Muscle layer of colon (tissue), 2 donors: ENCODE data around the gene ANKRD29.
"Not testable (repeated sequence)": the region's sequence is repeated elsewhere in the genome, so short reads cannot be mapped to it uniquely, and the experiment has no call there.

ENCODE experiments used
- H3K27ac ChIP-seq: one replicate; pipeline ENCODE4 v1.7.0; 2013; ENCODE audit warnings: low read depth, mild to moderate bottlenecking, low read length, moderate library complexity
- H3K27me3 ChIP-seq, 2 donors: one replicate each; pipeline ENCODE4 v1.7.0; 2013; ENCODE audit warnings: low read length in 2 of 2, mild to moderate bottlenecking in 2 of 2; ENCODE audit not compliant: insufficient read depth in 2 of 2, control insufficient read depth in 1 of 2
- H3K36me3 ChIP-seq: one replicate; pipeline ENCODE4 v1.7.0; 2013; ENCODE audit warnings: mild to moderate bottlenecking, low read length; ENCODE audit not compliant: insufficient read depth
- H3K4me1 ChIP-seq: one replicate; pipeline ENCODE4 v1.7.0; 2013; ENCODE audit warnings: mild to moderate bottlenecking, low read length; ENCODE audit not compliant: insufficient read depth
- H3K4me3 ChIP-seq, 2 donors: one replicate each; pipeline ENCODE4 v1.7.0; 2013; ENCODE audit warnings: low read length in 2 of 2, low read depth in 1 of 2, mild to moderate bottlenecking in 1 of 2, moderate library complexity in 1 of 2
- H3K9ac ChIP-seq: one replicate; pipeline ENCODE4 v1.7.0; 2013; ENCODE audit warnings: low read length
- H3K9me3 ChIP-seq: one replicate; pipeline ENCODE4 v1.7.0; 2013; ENCODE audit warnings: mild to moderate bottlenecking, low read length
- donor health status: abdominal sarcoma.
- donor health status: Adenocarcinoma of cecum.

The ANKRD29 gene

DNA sequence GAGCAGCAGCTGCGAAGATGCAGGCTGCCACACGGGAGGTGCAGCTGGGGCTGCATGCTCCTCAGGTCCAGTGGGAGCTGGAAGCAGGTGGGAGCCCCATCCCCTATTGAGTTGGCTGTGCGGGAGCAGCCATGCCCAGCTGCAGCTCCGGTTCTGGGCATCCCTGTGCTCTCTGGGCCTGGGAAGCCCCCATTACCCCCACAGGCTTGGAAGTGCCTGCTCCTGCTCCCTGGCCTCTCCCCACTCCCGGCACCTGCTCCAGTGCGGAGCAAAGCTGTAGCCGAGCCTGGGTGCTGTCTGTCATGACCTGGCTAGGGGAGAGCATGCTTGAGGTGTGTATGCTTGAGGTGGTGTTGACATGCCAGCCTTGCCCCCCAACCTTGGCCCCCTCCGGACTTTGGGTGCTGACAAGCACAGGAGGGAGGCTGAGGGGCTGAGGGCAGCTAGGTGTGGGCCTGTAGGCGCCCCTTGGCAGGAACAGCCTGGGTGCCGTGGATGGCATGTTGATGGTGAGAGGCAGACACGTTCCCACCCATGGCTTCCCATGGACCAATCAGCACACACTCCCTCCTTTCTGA lies 21.5 kb downstream of the ANKRD29 start:
- Histone ChIP-seq H3K4me1 (no peaks in the 10 kb centered on the region), H3K27ac (no peak overlapping the region), H3K4me3 (no peak overlapping the region), H3K9me3 (no peaks in the 10 kb centered on the region), H3K36me3 (no peaks in the 10 kb centered on the region), H3K9ac (no peak overlapping the region), H3K27me3 (no peaks in the 10 kb centered on the region)

DNA sequence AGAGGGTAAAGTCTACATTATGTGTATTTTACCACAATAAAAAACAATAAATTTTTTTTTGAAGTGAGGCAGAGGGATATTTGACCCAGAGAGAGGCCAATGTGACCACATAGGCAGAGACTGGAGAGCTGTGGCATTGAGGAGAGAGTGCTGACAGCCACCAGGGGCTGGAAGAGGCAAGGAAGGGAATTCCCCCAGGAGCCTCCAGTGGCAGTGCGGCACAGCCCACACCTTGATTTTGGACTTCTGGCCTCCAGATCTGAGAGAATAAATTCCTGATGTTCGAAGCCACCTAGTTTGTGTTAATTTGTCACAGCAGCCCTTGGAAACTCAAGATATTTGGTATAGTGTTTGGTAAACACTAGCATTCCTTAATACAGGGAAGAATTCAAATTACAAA lies 22.7 kb downstream of the ANKRD29 start:
- no peaks in the 10 kb centered on the region for H3K36me3 ChIP-seq
- H3K4me1 ChIP-seq = no peaks in the 10 kb centered on the region
- no peak overlapping the region for H3K27ac ChIP-seq
- H3K9ac ChIP-seq = no peak overlapping the region
- H3K9me3 ChIP-seq = no peaks in the 10 kb centered on the region
- no peak overlapping the region for H3K4me3 ChIP-seq
- H3K27me3 ChIP-seq = no peaks in the 10 kb centered on the region

DNA sequence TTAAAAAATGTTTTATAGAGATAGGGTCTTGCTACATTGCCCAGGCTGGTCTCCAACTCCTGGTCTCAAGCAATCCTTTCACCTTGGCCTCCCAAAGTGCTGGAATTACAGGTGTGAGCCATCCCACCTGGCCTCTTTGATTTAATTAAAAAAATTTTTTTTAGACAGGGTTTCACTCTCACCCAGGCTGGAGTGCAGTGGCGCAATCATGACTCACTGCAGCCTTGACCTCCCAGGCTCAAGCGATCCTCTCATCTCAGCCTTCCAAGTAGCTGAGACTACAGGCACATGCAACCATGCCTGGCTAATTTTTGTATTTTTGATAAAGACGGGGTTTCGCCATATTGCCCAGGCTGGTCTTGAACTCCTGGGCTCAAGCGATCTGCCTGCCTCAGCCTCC lies 26.3 kb downstream of the ANKRD29 start:
- not testable (repeated sequence) for H3K4me3 ChIP-seq, H3K9ac ChIP-seq, H3K4me1 ChIP-seq, H3K27ac ChIP-seq, H3K9me3 ChIP-seq, H3K36me3 ChIP-seq, H3K27me3 ChIP-seq

DNA sequence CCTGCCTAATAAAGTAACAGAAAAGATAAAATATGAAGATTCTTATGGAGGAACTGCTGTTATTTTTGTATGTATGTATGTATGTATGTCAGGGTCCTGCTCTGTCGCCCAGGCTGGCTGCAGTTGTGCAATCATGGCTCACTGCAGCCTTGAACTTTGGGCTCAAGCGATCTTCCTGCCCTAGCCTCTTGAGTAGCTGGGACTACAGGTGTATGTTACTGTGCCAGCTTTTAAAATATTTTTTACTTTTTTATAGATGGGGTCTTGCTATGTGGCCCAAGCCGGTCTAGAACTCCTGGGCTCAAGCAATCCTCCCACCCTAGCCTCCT lies 26.7 kb downstream of the ANKRD29 start:
- H3K27ac ChIP-seq = no peak overlapping the region
- no peak overlapping the region for H3K4me3 ChIP-seq
- H3K4me1 ChIP-seq = no peaks in the 10 kb centered on the region
- H3K9me3 ChIP-seq = no peaks in the 10 kb centered on the region
- H3K27me3 ChIP-seq = no peaks in the 10 kb centered on the region
- no peak overlapping the region for H3K9ac ChIP-seq
- H3K36me3 ChIP-seq = no peaks in the 10 kb centered on the region

DNA sequence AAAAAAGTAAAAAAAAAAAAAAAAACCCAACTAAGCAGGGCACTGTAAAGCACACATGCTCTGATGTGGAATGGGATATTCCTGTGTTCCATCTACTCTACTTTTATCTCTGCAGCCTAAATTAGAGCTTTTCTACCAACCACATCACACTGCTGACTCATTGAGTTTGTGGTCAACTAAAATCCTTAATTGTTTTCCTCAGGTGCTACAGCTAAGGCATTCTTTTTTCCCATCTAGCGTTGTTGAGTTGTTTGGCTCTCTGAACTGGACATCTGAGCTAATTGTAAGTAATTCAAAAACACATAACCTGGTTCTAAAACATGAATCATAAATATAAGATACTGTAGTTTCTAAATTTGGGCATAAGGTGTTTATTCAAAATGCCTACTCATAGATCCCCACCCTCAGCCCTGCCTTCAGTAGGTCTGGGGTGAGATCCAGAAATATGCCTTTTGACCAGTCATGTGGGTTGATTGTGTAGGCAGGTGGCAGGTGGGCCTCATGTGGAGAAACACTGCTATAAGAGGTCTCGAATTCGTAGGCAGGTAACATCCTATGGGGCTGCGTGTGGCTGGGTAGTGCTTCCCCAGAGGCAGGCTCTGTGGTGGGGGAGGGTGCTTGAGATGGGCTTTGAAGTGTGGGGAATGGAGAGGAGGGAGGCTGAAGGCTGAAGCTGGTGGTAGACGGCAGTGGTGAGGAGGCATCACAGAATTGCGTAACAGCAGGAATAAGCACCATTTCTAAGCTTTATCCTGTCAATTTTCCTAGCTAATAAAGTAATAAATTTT lies 27.2 kb downstream of the ANKRD29 start:
- H3K36me3 ChIP-seq = no peaks in the 10 kb centered on the region
- H3K4me1 ChIP-seq = no peaks in the 10 kb centered on the region
- H3K9ac ChIP-seq = no peak overlapping the region
- H3K27ac ChIP-seq = no peak overlapping the region
- no peaks in the 10 kb centered on the region for H3K27me3 ChIP-seq
- no peak overlapping the region for H3K4me3 ChIP-seq
- H3K9me3 ChIP-seq = no peaks in the 10 kb centered on the region

DNA sequence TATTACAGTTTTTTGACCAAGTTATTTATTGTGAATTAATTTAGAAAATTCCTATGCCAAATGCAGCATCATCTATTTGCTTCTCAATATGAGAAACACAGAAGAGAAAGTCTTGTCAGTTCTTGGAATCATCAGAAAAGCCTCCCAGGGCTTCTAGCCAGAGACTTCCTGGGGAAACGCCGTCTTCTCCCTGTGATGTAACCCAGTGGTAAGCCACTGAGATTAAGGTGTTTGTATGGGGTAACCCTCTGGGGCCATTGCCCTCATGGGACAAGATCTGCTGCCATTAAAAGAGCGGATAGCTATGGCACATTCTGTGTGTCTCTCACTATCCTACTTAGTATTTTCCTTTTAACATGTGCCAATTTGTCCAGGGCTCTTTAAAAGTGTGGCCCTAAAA lies 28.0 kb downstream of the ANKRD29 start:
- Histone ChIP-seq H3K9ac (no peak overlapping the region), H3K9me3 (no peaks in the 10 kb centered on the region), H3K4me3 (no peak overlapping the region), H3K4me1 (no peaks in the 10 kb centered on the region), H3K27me3 (no peaks in the 10 kb centered on the region), H3K36me3 (no peaks in the 10 kb centered on the region), H3K27ac (no peak overlapping the region)

DNA sequence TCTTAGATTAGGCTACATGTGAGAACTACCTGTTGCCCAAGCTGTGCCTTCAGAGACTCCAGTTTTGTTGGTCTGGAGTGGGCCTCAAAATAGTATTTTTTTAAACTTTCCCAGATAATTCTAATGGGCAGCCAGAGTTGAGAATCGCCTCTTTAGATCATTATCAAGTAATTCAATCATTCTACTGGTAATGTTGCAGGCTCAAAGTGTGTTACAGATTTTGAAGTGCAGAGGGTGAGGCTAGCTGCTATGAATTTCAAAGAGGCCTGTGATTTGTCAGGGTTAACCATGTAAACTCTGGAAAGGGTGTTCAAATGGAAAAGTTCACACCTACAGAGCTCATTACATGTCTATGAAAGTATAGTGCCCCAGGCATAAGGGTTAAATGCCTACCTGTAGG lies 30.1 kb downstream of the ANKRD29 start:
- no peaks in the 10 kb centered on the region for H3K36me3 ChIP-seq
- H3K4me1 ChIP-seq = no peaks in the 10 kb centered on the region

DNA sequence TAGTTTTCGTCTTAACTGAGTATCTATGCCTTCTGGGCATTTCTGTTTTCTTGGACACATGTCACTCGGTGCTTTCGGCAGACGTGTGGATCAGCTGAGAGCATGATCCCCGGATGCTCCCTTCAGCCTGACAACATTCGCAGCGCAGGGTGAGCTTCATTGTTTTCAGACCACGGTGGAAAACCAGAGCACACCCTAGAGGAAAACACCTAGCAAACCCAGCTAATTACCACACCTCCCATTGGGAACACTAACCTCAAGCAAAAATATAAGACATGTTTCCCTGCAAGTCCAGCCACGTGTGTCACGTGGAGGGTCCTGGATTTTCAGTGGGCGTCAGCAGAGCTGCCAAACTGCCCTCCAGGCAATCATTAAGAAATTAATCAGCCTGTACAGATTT lies 31.0 kb downstream of the ANKRD29 start:
- Histone ChIP-seq H3K9me3 (no peaks in the 10 kb centered on the region), H3K9ac (no peak overlapping the region), H3K4me3 (no peak overlapping the region), H3K4me1 (no peaks in the 10 kb centered on the region), H3K27ac (no peak overlapping the region), H3K27me3 (no peaks in the 10 kb centered on the region), H3K36me3 (no peaks in the 10 kb centered on the region)

More for the DNA sequence above, 30.1 kb downstream of the ANKRD29 start:
- H3K27me3 ChIP-seq = no peaks in the 10 kb centered on the region
- no peaks in the 10 kb centered on the region for H3K9me3 ChIP-seq
- H3K27ac ChIP-seq = no peak overlapping the region
- H3K9ac ChIP-seq = no peak overlapping the region
- no peak overlapping the region for H3K4me3 ChIP-seq

DNA sequence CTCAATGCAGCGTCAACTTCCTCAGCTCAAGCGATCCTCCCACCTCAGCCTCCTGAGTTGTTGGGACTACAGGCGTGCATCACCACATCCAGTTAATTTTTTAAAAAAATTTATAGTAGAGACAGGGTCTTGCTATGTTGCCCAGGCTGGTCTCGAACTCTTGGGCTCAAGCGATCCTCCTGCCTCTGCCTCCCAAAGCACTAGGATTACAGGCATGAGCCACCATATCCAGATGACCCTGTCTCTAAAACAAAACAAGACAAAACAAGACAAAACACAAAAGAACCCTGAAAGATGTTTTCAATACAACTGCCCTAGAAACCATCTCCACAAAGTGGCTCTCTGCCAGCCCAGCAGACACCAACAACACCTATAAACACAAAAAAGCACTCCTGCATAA lies 31.4 kb downstream of the ANKRD29 start:
- no peak overlapping the region for H3K9ac ChIP-seq
- no peaks in the 10 kb centered on the region for H3K4me1 ChIP-seq
- no peak overlapping the region for H3K27ac ChIP-seq
- H3K36me3 ChIP-seq = no peaks in the 10 kb centered on the region
- H3K4me3 ChIP-seq = no peak overlapping the region
- H3K9me3 ChIP-seq = no peaks in the 10 kb centered on the region
- H3K27me3 ChIP-seq = no peaks in the 10 kb centered on the region

DNA sequence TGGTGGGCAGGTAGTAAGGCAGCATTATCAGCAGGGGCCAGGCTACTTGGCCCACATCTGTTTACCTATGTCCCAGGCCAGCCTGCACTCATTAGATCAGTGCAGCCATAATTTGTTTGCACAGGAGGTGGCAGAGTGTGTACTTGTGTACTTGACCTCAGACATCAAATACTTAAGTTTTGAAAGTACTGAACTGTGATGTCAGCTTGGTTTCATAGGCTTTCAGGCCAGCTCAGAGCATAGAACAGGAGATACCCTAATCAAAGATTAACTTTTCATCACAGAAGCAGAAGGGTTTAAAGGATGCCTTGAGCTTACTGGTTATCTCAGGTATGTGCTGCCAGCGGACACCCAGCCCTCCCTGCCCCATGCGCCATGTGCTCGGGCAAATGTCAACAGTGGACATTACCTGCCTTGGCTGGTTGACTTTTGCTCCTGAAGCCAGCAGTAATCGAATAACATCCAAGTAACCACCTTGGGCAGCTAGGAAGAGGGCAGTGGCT lies 33.2 kb downstream of the ANKRD29 start:
- Histone ChIP-seq H3K9me3 (no peaks in the 10 kb centered on the region), H3K27ac (no peak overlapping the region), H3K9ac (no peak overlapping the region), H3K36me3 (no peaks in the 10 kb centered on the region), H3K4me3 (no peak overlapping the region), H3K4me1 (no peaks in the 10 kb centered on the region), H3K27me3 (no peaks in the 10 kb centered on the region)

DNA sequence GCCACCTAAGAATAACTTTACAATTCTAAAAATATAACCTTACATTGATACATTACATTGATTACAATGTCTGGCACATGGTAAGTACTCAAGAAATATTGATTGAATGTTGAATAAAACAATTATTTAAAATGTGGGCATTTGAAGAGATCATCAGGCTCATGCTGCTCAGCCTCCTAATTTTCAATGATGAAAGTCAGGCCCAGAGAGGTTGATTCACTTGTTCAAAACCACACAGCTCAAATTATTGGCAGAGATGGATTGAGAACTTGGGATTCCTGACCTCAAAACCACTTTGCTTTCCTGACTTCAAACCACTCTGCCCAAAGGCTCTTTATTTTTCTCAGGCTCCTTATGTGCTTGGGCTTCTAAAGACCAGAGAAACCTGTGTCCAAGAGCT lies 34.7 kb downstream of the ANKRD29 start:
- no peaks in the 10 kb centered on the region for H3K9me3 ChIP-seq
- no peaks in the 10 kb centered on the region for H3K4me1 ChIP-seq
- no peak overlapping the region for H3K27ac ChIP-seq
- H3K36me3 ChIP-seq = no peaks in the 10 kb centered on the region
- no peak overlapping the region for H3K9ac ChIP-seq
- H3K4me3 ChIP-seq = no peak overlapping the region
- H3K27me3 ChIP-seq = no peaks in the 10 kb centered on the region

DNA sequence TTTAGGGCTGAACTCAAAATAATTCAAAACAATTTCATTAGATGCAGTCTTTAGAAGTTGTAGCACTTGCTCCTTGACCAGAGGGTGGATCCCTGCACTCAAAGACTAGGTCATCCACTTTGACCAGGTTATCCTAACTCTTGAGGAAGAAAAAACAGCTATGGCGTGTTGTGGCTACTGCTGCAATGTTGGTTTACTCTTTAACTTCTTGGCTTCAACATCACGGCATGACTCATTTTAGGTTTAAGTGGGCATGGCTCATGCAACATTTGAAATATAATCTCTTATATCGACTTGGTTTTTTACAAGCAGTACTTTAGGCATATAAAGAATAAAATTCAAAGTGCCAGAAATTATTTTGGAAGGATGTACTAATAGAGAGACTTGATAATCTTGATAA lies 35.4 kb downstream of the ANKRD29 start:
- Histone ChIP-seq H3K4me1 (no peaks in the 10 kb centered on the region), H3K36me3 (no peaks in the 10 kb centered on the region), H3K9me3 (no peaks in the 10 kb centered on the region), H3K27me3 (no peaks in the 10 kb centered on the region), H3K9ac (no peak overlapping the region), H3K27ac (no peak overlapping the region), H3K4me3 (no peak overlapping the region)
